Osteocyte (in vitro differentiated cells): Measurements from ENCODE around the gene WIZ. TPM values are rescaled to one million over a fixed set of nuclear protein-coding genes. Genes with fewer than 3 reads are reported as not detected.
A peak's percentile ranks its signal among the peaks of the same experiment; 100 is the strongest.

Experiments used
- DNase-seq: peaks from one replicate; pipeline ENCODE4 v3.0.0; 2021; ENCODE audit warnings: mixed read lengths; ENCODE audit not compliant: unreplicated experiment; ENCODE audit errors: extremely low spot score
- H3K27ac Mint-ChIP-seq: one replicate; pipeline ENCODE4 v1.8.0; 2021; ENCODE audit warnings: mild to moderate bottlenecking, mixed read lengths; ENCODE audit not compliant: unreplicated experiment
- H3K27me3 Mint-ChIP-seq: one replicate; pipeline ENCODE4 v1.8.0; 2021; ENCODE audit warnings: mixed read lengths; ENCODE audit not compliant: unreplicated experiment
- H3K36me3 Mint-ChIP-seq: one replicate; pipeline ENCODE4 v1.8.0; 2021; ENCODE audit warnings: mixed read lengths; ENCODE audit not compliant: unreplicated experiment
- H3K4me1 Mint-ChIP-seq: one replicate; pipeline ENCODE4 v1.8.0; 2021; ENCODE audit warnings: mixed read lengths; ENCODE audit not compliant: unreplicated experiment
- H3K4me3 Mint-ChIP-seq: one replicate; pipeline ENCODE4 v1.8.0; 2021; ENCODE audit warnings: mild to moderate bottlenecking, moderate library complexity, mixed read lengths; ENCODE audit not compliant: unreplicated experiment
- H3K9me3 Mint-ChIP-seq: one replicate; pipeline ENCODE4 v1.8.0; 2021; ENCODE audit warnings: mixed read lengths; ENCODE audit not compliant: unreplicated experiment
- CTCF ChIP-seq: fragments of 200-600 bp; sonication (generic); IDR thresholded peaks from 2 replicates; pipeline ENCODE4 v1.5.0; 2021; ENCODE audit warnings: antibody characterized with exemption, mild to moderate bottlenecking, moderate library complexity
- total RNA-seq: library from RNA; stranded (reverse); gene quantifications from 2 replicates; pipeline ENCODE4 v1.2.1, GENCODE V29; 2021

Gene WIZ
- total RNA-seq, 1 donor from 2014 or later: 55.0 TPM

- Mint-ChIP-seq H3K4me3 (no peak overlapping the region), H3K27me3 (no peaks in the 10 kb centered on the region), H3K4me1 (peaks cover 24% of the 10 kb centered on the region), H3K9me3 (no peaks in the 10 kb centered on the region), H3K27ac (peak overlapping the region; percentile 35), H3K36me3 (peaks cover 22% of the 10 kb centered on the region)
- no peak for DNase-seq
- TF ChIP-seq CTCF: no peak
Measured at GRCh38 chr19:15404780-15405211, 45.0 kb downstream of the WIZ start.

- Mint-ChIP-seq H3K4me3 (no peak overlapping the region), H3K9me3 (no peaks in the 10 kb centered on the region), H3K27me3 (no peaks in the 10 kb centered on the region), H3K27ac (no peak overlapping the region), H3K36me3 (peaks cover 19% of the 10 kb centered on the region), H3K4me1 (peaks cover 23% of the 10 kb centered on the region)
- no peak for DNase-seq
- no peak for TF ChIP-seq CTCF
Measured at GRCh38 chr19:15404097-15404779, 45.5 kb downstream of the WIZ start.

- H3K27me3 Mint-ChIP-seq: no peaks in the 10 kb centered on the region
- peaks cover 17% of the 10 kb centered on the region for H3K36me3 Mint-ChIP-seq
- no peak overlapping the region for H3K27ac Mint-ChIP-seq
- H3K4me3 Mint-ChIP-seq: no peak overlapping the region
- H3K4me1 Mint-ChIP-seq: peaks cover 21% of the 10 kb centered on the region
- H3K9me3 Mint-ChIP-seq: no peaks in the 10 kb centered on the region
- DNase-seq: no peak
- no peak for TF ChIP-seq CTCF
Measured at GRCh38 chr19:15403151-15403531, 46.6 kb downstream of the WIZ start.

- no peak for DNase-seq
Measured at GRCh38 chr19:15402411-15403150, 47.2 kb downstream of the WIZ start.

More at GRCh38 chr19:15402411-15403150, 47.2 kb downstream of the WIZ start:
- Mint-ChIP-seq H3K27me3 (no peaks in the 10 kb centered on the region), H3K36me3 (peaks cover 20% of the 10 kb centered on the region), H3K4me3 (no peak overlapping the region), H3K4me1 (peaks cover 19% of the 10 kb centered on the region), H3K27ac (no peak overlapping the region), H3K9me3 (no peaks in the 10 kb centered on the region)
- no peak for TF ChIP-seq CTCF
